VCaP (cell line): ENCODE measurements around the gene CCDC167.

Experiments used
- H3K27ac ChIP-seq: fragments of 450-650 bp; 2 replicates; pipeline ENCODE4 v1.5.1; 2017
- CTCF ChIP-seq: fragments of 450-650 bp; conservative IDR thresholded peaks from 2 replicates; pipeline ENCODE4 v1.5.1; 2017; ENCODE audit warnings: mild to moderate bottlenecking, moderate library complexity

CCDC167 gene

DNA sequence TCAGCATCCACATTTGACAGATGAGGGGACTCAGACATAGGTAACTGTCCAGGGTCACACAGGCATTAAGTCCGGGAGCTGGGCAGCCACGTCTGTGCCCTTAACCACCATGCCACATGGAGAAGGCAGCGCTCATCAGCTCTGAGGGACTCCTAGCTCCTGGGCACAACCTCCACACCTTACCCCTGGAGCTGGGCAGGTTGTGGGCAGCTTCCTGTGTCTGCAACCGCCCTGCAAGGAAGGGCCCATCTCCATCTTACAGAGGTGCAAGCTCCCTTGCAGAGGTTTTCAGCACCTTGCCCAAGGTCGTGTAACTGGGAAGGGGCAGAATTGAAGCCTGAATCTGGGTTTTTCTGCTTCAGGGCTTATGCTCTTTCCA, 7.9 kb downstream of the CCDC167 start:
- H3K27ac ChIP-seq = peak overlapping the region; percentile 37
- no peak for TF ChIP-seq CTCF

DNA sequence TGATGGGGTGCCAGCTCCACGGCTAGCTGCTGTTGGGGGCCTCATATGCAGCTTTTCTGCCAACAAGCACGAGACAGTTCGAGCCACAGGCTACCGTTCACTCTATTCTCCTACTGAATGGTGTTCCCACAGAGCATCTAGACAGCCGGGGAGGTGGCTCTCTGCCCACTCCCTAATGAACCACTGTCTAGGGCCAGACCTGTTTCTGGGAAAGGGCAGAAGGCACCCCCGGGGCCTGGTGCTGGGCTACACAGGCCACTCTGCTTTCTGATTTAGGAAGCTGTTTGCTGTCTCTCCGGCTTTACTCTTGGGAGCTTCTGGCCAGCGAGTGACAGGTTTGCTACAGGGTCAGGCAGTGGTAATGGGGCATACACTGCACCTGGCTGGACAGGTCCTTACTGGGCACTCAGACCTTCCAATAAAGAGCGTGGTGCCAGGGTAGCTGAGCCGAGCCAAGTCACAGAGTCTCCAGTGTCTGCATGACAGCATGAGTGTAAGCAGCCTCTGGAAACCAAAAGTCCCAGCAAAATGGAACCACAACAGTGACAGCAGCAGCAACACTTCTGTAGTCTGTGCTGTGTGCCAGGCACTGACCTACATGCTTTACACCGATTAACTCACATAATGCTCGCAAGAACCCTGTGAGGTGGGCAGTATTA, 8.4 kb downstream of the CCDC167 start:
- peak overlapping the region; percentile 37 for H3K27ac ChIP-seq

DNA sequence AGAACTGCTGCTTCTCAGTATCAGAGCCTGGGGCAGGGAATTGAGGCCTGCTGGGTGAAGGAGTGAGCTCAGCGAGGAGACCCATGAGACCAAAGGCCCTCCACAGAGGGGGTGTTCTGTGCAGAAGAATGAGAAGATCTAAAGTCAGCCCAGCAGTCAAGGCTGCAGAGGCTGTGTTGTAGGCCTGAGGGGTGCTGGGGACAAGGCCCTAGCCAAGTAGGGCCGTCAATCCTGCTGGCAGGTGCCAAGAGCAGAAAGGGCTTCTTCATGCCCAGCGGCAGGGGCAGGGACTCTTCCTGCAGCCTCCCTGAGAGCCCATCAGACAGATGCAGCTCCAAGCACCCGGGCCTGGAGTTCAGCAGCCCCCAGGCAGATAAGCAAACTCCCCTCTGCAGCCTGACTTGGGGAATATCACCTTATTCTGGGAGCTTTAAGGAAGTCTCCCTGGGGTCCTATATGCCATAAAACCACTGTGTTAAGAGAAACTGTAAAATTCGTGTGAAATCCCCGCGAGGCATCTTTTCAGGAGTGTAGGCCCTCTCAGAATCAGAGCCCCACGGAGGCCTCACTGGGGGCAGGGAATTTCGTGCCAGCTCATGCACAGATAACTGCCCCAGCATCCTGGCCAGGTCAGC, 9.0 kb downstream of the CCDC167 start:
- peak overlapping the region; percentile 37 for H3K27ac ChIP-seq

More for the DNA sequence above, 8.4 kb downstream of the CCDC167 start:
- no peak for TF ChIP-seq CTCF

DNA sequence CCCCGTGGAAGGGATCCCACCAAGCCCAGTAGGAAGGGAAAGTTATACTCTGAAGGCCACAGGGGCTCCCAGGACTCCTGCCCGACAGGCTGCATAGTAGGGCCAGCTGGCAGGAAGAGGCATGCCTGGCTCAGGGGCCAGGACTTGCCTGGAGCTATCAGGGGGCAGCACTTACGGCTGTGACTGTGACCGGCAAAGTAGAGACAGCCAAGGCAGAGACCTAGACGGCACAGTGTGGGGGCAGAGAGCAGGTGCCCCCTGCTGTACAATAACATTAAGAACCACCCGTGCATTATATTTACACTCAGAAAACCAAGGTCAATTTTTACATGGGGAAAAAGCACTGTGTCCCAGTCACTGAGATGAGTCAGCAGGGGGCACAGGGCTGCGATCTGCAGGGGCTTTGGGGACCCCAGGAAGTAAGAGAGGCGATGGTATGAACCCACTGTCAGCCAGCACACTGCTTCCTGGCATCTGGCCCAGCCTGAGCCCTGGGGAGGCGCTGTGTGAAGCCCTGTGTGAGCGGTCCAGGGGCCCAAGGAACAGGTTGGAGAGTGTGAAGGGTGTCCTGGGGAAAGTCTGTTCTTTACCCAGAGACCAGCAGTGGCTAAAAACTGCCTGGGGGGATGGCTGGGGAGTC, 9.9 kb downstream of the CCDC167 start:
- no peak overlapping the region for H3K27ac ChIP-seq
- no peak for TF ChIP-seq CTCF

More for the DNA sequence above, 9.0 kb downstream of the CCDC167 start:
- TF ChIP-seq CTCF = no peak

DNA sequence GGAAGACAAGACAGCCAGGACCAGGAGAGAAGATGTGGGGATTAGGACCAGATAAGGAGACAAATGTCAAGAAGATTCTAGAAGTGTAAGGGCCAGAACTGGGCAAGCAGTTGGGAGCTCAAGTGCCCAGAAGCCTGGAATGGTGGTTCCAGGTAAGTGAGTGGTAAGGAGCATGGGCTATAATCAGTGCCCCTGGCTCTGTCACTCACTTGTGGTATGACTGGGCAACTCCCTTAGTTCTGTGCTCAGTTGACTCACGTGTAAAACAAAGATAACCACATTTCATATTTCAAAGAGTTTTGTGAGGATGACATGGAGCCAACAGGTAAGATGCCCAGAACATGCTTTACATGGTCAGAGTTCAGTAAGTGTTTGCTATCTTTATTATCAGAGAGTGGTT, 11.2 kb downstream of the CCDC167 start:
- no peak for TF ChIP-seq CTCF
- no peak overlapping the region for H3K27ac ChIP-seq

GRCh38 chr6:37487591-37488380, 11.9 kb downstream of the CCDC167 start:
- H3K27ac ChIP-seq = no peak overlapping the region
- TF ChIP-seq CTCF = no peak
